Central memory CD4-positive, alpha-beta T cell (primary cell): ENCODE results near the gene TMEM100.

Experiments
- DNase-seq: peaks from one replicate; pipeline ENCODE4 v3.0.0; 2022
- total RNA-seq, 3 experiments: gene quantifications; one replicate each; lab custom pipeline; 2026; lab: John Stamatoyannopoulos, UW

TMEM100 gene, protein sequence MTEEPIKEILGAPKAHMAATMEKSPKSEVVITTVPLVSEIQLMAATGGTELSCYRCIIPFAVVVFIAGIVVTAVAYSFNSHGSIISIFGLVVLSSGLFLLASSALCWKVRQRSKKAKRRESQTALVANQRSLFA
- total RNA-seq: 0 reads per million in 3 experiments

- DNase-seq: no peak
Measured at GRCh38 chr17:55722742-55723487, at the start of gene TMEM100. TMEM100 (minus strand) TSS chr17:55722864; CDS start chr17:55721070, 1,794 bp downstream.

DNA sequence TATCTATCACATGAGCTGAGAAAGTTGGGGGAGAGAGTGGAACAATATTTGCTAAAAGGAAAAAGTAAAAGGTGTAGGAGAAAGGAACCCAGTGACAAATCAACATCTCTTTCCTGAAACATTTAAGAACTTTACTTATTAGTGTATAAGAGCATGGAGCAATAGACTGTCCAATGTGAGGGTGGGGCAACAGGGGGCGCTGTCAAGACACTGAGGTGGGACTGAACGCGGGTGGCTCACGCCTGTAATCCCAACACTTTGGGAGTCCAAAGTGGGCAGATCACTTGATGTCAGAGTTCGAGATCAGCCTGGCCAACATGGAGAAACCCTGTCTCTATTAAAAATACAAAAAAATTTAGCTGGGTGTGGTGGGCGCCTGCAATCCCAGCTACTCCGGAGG lies 49.4 kb upstream of the TMEM100 start:
- DNase-seq: no peak

DNA sequence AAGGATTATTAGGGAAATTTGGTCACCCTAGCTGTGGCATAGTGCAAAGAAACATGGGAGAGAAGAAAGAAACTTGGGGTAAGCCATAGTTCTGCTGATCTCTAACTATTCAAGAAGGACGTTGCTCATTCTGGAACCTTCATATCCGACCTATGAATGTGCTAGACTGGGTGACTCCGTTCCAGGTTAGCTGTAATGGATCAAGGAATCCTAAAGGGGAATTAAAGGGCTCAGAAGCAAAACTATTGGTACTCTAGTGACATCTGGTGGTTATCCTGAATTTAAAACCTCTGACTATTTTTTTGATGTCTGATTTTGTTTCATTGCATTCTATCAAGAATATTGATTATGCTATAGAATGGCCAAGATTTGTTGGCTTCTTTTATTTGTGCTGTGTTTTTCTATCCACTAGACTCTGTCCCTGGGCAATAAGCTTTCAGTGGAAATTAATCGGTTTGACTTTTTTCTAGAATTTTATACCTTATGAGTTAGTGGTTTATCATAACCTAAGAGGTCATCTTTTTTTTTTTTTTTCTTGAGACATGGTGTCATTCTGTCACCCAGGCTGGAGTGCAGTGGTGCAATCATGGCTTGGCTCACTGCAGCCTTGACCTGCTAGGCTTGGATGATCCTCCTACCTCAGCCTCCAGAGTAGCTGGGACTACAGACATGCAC lies 47.7 kb upstream of the TMEM100 start:
- DNase-seq: no peak

GRCh38 chr17:55769625-55770000 lies 46.9 kb upstream of the TMEM100 start:
- no peak for DNase-seq

DNA sequence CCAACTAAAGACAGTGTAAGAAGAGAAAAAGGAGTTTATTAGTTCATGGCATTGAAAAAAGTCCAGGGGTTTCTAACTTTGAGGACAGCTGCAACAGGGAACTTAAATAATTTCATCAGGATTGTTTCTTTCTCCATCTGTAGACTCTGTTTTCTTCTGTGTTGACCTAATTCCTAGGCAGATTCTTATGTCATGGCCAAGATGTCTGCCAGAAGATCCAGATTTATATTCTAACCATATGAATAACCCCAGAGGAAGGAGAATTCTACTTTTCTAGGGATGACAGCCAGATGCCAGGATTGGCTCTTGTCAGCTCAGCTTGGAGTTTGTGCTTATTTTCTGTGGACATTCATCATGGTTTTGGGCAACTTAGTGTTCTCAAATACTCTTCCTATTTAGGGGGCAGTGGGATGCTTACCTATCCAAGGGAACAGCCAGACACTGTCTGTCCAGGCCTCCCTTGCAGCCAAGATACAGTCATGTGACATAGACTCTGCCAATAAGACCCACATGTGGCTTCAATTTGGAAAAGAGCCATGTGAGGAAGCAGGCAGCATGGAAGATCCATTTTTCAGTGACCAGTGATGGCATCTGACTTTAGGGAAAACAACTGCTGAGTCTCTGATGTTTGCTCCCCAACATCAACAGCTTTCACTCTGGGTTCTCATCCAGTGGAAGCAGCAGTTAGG lies 46.4 kb upstream of the TMEM100 start:
- DNase-seq: no peak

GRCh38 chr17:55765472-55765871 lies 42.8 kb upstream of the TMEM100 start:
- DNase-seq: no peak

GRCh38 chr17:55764610-55765009 lies 41.9 kb upstream of the TMEM100 start:
- no peak for DNase-seq

DNA sequence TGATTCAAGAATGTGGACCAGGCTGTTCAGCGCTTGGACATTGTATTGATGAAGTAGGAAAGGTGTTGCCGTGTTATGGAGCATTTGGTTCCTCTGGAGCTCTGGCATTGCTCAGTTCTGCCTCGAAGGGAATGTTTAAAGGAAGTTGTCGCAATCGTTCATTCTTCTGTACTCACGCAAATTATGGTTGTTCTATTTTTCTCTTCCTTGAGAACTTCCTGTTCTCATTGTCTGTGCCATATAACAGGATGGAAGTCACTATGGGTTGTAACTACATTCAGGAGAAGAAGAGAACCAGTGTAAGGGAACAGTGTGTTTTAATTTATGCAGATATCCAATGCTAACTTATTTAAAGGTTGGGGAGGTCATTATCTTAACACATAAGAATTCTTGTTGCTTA lies 41.2 kb upstream of the TMEM100 start:
- no peak for DNase-seq

- no peak for DNase-seq
Measured at GRCh38 chr17:55762086-55762858, 39.6 kb upstream of the TMEM100 start.

DNA sequence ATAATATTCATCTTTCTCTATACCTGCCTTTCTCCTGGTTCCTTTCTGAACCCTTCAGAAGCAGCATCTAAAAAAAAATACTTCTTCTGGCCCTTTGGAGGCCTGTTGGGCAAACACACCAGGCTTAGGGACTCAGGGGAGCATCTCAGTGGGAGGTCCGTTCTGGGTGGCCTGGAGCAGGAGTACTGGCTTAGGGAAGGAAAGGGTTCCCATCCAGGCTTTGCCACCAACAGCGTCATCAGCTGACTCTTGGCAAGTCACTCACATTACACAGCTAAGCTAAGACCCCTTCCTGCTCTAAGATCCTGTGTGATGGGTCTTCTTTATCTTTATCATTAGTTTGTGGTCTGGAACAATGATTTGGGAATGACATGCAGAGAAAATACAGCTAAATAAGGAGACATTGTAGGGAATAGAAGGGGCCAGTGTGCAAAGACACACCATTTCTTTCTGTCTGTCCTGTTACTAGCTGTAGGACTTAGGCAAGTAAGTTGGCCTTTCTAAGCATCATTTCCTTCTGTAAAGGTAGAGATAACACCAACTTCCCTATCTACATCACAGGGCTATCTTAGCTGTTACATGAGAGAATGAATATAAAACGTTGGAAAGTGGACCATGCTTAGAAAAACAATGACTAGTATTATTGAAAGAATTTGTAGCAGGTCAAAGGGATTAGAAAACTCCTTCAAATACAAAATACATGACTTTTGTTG lies 38.1 kb upstream of the TMEM100 start:
- DNase-seq: no peak

DNA sequence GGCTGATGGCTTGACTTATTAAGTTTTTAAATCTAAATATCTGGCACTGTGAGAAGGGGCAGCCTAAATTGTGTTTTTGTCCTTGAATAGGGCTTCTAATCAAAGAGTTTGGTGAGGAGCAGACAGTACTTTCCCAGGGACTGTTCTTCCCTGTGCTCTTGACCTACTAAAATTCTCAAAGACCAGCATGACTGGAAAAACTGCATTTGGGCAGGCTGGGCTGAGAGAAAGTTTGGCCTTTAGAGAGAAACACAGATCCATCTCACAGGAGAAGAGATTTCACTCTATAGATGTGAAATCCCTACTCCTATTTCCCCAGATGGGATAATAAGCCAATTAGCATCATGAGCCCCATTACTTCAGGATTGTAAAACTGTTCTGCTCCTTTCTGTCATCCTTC lies 35.5 kb upstream of the TMEM100 start:
- DNase-seq: no peak

GRCh38 chr17:55757659-55758058 lies 35.0 kb upstream of the TMEM100 start:
- DNase-seq: no peak

DNA sequence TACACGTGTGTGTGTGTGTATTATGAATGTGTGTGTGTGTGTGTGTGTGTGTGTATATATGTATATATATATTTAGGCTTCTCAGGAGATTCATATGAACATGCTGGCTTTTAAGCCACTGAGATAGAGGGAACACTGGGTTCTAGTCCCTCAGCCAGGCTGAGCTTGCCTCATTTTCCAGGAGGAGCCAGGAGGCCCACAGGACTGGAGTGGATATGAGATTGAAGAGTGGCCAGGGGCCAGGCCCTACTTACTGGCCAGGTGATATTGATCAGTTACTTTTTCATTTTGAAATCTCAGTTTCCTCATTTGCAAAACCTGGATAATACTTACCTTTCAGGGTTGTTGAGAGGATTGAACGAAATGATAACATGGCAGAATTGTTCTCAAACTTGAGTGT lies 34.0 kb upstream of the TMEM100 start:
- no peak for DNase-seq

GRCh38 chr17:55751720-55752250 lies 29.1 kb upstream of the TMEM100 start:
- no peak for DNase-seq

GRCh38 chr17:55750750-55751657 lies 28.3 kb upstream of the TMEM100 start, which contains the start of gene PCTP:
PCTP (plus strand) TSS chr17:55751051; CDS start chr17:55751104, 53 bp downstream.
- DNase-seq: peak; percentile 72

GRCh38 chr17:55749985-55750384 lies 27.3 kb upstream of the TMEM100 start:
- no peak for DNase-seq

DNA sequence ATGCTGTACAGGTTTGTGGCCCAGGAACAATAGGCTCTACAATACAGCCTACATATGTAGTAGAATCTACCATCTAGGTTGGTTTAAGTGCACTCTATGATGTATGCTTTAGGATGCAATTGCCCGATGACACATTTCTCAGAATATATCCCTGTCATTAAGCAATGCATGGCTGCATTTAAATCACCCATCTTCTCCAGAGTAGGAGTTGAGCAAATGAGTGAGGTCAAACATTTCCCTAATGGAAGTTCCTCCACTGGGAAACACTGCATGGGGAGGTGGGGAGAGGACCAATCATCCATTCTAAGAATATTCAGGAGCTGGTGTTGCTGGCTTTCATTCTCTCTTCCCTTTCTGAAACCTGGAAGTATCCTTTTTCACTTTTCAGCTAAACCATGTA lies 26.2 kb upstream of the TMEM100 start:
- DNase-seq: no peak

GRCh38 chr17:55747209-55747608 lies 24.5 kb upstream of the TMEM100 start:
- no peak for DNase-seq

GRCh38 chr17:55746466-55746865 lies 23.8 kb upstream of the TMEM100 start:
- no peak for DNase-seq

DNA sequence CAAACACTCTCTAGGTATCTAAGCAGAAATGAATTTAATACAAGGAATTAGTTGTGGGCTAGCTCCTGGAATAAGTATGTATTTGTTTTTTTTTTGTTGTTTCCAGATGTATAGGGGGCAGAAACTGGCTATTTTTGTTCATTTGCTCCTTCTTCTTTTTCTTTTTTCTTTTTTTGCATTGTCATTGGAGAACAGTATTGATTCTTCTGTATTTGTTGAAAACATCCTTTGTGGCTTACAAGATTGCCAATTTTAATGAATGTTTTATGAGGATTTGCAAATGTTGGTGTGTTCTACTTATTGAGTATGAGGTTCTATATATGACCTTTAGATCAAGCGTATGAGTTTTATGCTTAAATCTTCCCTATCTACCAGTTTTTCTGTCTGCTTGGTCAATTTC lies 22.6 kb upstream of the TMEM100 start:
- DNase-seq: no peak
